Measurements from ENCODE around the gene TOP1. TPM values are rescaled to one million over a fixed set of nuclear protein-coding genes. Genes with fewer than 3 reads are reported as not detected.

TOP1 gene
- total RNA-seq, 6 experiments from 2014 or later, result 17.3 to 29.7 (median 25.5) TPM

DNA sequence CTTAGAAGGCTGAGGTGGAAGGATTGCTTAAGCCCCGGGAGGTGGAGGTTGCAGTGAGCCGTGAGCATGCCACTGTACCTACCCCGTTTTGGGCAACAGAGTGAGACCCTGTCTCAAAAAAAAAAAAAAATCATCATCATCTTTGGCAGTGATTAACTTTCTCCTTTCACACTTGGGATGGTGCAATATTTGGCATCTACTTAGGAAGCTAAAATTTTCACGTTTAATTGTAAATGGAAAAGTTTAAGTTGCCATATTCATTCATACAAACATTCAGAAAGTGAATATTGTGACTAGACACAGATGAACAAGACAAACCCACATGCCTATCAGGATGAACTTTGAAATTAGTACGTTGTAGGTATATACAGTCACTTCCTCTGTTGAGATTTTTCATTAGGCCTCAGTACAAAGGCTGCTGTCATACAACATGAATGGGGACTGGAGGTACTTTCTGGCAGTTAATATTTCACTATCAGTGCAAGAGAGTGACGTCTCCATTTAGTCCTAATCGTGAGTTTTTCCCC is 10.3 kb downstream of the TOP1 start:
- H3K9me3 ChIP-seq, result no peaks in the 10 kb centered on the region
- no peak overlapping the region for H3K27ac ChIP-seq
- TF ChIP-seq, protein P1, sequence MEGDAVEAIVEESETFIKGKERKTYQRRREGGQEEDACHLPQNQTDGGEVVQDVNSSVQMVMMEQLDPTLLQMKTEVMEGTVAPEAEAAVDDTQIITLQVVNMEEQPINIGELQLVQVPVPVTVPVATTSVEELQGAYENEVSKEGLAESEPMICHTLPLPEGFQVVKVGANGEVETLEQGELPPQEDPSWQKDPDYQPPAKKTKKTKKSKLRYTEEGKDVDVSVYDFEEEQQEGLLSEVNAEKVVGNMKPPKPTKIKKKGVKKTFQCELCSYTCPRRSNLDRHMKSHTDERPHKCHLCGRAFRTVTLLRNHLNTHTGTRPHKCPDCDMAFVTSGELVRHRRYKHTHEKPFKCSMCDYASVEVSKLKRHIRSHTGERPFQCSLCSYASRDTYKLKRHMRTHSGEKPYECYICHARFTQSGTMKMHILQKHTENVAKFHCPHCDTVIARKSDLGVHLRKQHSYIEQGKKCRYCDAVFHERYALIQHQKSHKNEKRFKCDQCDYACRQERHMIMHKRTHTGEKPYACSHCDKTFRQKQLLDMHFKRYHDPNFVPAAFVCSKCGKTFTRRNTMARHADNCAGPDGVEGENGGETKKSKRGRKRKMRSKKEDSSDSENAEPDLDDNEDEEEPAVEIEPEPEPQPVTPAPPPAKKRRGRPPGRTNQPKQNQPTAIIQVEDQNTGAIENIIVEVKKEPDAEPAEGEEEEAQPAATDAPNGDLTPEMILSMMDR (IDR thresholded peaks at IDR 0.05), result no peak
- peak; percentile 48 for TF ChIP-seq POLR2A (IDR thresholded peaks at IDR 0.05)
- ATAC-seq (peak in 2 of 4 donors; percentile 62 to 93), DNase-seq (no peak)
- H3K36me3 ChIP-seq, result no peaks in the 10 kb centered on the region
- H3K4me1 ChIP-seq, result peaks cover 0 to 5% (median under 1%) of the 10 kb centered on the region in 4 donors
- no peaks in the 10 kb centered on the region for H3K27me3 ChIP-seq
- intact Hi-C loops (cut with DNase I), result no loop called here
- no peak overlapping the region for H3K4me3 ChIP-seq
- 45% methylated on average over 7 of the region's 7 CpGs for WGBS (ENCODE audit: insufficient coverage, low coverage, low lambda C conversion rate, missing lambda C conversion rate)

GRCh38 chr20:41040855-41041254 is 12.2 kb downstream of the TOP1 start:
- TF ChIP-seq POLR2A (IDR thresholded peaks at IDR 0.05), result no peak
- TF ChIP-seq, protein P1 (IDR thresholded peaks at IDR 0.05), result no peak
- DNase-seq, result no peak
- no peak overlapping the region for H3K4me3 ChIP-seq
- no peaks in the 10 kb centered on the region for H3K9me3 ChIP-seq
- no peaks in the 10 kb centered on the region for H3K27me3 ChIP-seq
- no peak overlapping the region for H3K27ac ChIP-seq
- no peaks in the 10 kb centered on the region for H3K36me3 ChIP-seq
- ATAC-seq, result no peak
- intact Hi-C loops (cut with DNase I), result no loop called here
- peaks cover 0 to 5% (median under 1%) of the 10 kb centered on the region in 4 donors for H3K4me1 ChIP-seq
- WGBS (ENCODE audit: insufficient coverage, low coverage, low lambda C conversion rate, missing lambda C conversion rate), result 71% methylated on average over 1 of the region's 1 CpG

DNA sequence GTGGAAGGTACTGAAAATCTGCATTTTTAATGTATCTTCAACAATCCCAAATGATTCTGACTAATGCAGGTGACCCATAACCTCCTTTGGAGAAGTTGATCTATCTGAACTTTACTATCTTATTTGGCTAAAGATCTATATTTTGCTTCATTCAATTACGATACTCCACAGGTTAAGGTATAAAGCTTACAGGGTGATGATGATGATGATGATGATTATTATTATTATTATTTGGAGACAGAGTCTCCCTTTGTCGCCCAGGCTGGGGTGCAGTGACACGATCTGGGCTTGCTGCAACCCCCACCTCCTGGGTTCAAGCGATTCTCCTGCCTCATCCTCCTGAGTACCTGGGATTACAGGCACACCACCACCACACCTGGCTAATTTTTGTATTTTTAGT is 13.1 kb downstream of the TOP1 start:
- Histone ChIP-seq H3K4me1 (peaks cover 0 to 7% (median 3%) of the 10 kb centered on the region in 4 donors), H3K27me3 (no peaks in the 10 kb centered on the region), H3K27ac (no peak overlapping the region), H3K9me3 (no peaks in the 10 kb centered on the region), H3K36me3 (no peaks in the 10 kb centered on the region), H3K4me3 (no peak overlapping the region)
- 91% methylated on average over 3 of the region's 4 CpGs for WGBS (ENCODE audit: insufficient coverage, low coverage, low lambda C conversion rate, missing lambda C conversion rate)
- intact Hi-C loops (cut with DNase I), result no loop called here
- TF ChIP-seq, protein P1 (IDR thresholded peaks at IDR 0.05), result no peak
- TF ChIP-seq POLR2A (IDR thresholded peaks at IDR 0.05), result no peak
- DNase-seq (no peak), ATAC-seq (no peak)

- no peaks in the 10 kb centered on the region for H3K36me3 ChIP-seq
- H3K9me3 ChIP-seq, result no peaks in the 10 kb centered on the region
- no peak overlapping the region for H3K27ac ChIP-seq
- DNase-seq (no peak), ATAC-seq (no peak)
- intact Hi-C loops (cut with DNase I), result no loop called here
- H3K27me3 ChIP-seq, result no peaks in the 10 kb centered on the region
- WGBS (ENCODE audit: insufficient coverage, low coverage, low lambda C conversion rate, missing lambda C conversion rate), result 98% methylated on average over 7 of the region's 9 CpGs
- H3K4me3 ChIP-seq, result no peak overlapping the region
- TF ChIP-seq POLR2A (IDR thresholded peaks at IDR 0.05), result no peak
- TF ChIP-seq, protein P1 (IDR thresholded peaks at IDR 0.05), result no peak
- peaks cover 0 to 35% (median 4%) of the 10 kb centered on the region in 4 donors for H3K4me1 ChIP-seq
Measured at GRCh38 chr20:41044409-41045062, 15.9 kb downstream of the TOP1 start.

Data from right lobe of liver (tissue), 6 donors.